Activated naive CD4-positive, alpha-beta T cell treated with anti-CD3 and anti-CD28 coated beads, Interleukin-2, amount 50 U/mL, for 24 hours (primary cell): ENCODE data around the gene ASCC3.
"Not testable (repeated sequence)": the region's sequence is repeated elsewhere in the genome, so short reads cannot be mapped to it uniquely, and the experiment has no call there.

Experiments
- H3K27ac Mint-ChIP-seq: one replicate; pipeline ENCODE4 v1.8.0; 2021; ENCODE audit warnings: mild to moderate bottlenecking, mixed read lengths
- H3K27me3 Mint-ChIP-seq: one replicate; pipeline ENCODE4 v1.8.0; 2021; ENCODE audit warnings: mixed read lengths
- H3K36me3 Mint-ChIP-seq: one replicate; pipeline ENCODE4 v1.8.0; 2021; ENCODE audit warnings: mixed read lengths
- H3K4me1 Mint-ChIP-seq: one replicate; pipeline ENCODE4 v1.8.0; 2021; ENCODE audit warnings: mixed read lengths
- H3K4me3 Mint-ChIP-seq: one replicate; pipeline ENCODE4 v1.8.0; 2021; ENCODE audit warnings: mild to moderate bottlenecking, mixed read lengths
- H3K9me3 Mint-ChIP-seq: one replicate; pipeline ENCODE4 v1.8.0; 2021; ENCODE audit warnings: mixed read lengths

The ASCC3 gene

DNA sequence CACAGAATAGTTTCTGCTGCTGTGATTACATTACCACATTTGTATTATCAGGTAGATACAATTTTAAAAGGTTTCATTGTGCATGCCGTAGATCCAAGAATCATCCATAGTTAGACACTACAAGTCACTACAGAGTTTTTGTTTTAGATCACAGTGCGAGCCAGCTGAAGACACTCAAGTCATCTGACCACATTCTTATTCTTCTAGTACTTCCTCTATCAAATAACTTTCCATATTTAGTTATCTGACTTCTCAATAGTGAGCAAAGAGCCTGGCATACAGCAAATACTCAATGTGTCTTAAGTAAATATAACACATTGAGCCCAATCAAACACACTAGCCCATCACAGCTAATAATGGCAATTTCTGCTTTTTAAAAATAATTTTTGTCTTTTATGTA lies 195.4 kb downstream of the ASCC3 start:
- H3K27me3 Mint-ChIP-seq: no peaks in the 10 kb centered on the region
- peaks cover 7% of the 10 kb centered on the region for H3K36me3 Mint-ChIP-seq
- H3K4me1 Mint-ChIP-seq: no peaks in the 10 kb centered on the region
- H3K4me3 Mint-ChIP-seq: no peak overlapping the region
- H3K27ac Mint-ChIP-seq: no peak overlapping the region
- H3K9me3 Mint-ChIP-seq: no peaks in the 10 kb centered on the region

DNA sequence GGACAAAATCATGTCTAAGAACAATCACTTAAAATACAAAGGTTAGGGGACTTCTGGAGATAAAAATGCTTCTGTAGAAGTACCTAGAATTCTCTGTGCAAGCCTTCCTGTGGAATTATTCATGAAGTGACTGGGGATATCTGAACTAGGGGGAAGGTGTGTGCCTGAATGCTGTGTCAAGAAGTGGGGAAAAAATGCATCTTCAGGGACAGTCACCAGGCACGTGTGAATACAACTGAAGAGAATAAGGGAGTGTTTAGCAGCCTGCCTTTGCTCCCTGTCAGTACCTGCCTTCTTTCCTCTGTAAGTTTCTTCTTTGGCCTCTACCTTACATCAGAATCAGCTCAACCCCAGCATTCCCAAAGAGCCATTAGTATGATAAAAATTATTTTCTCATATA lies 201.0 kb downstream of the ASCC3 start:
- Mint-ChIP-seq H3K9me3 (no peaks in the 10 kb centered on the region), H3K4me1 (no peaks in the 10 kb centered on the region), H3K27ac (no peak overlapping the region), H3K4me3 (no peak overlapping the region), H3K36me3 (peaks cover under 1% of the 10 kb centered on the region), H3K27me3 (no peaks in the 10 kb centered on the region)

DNA sequence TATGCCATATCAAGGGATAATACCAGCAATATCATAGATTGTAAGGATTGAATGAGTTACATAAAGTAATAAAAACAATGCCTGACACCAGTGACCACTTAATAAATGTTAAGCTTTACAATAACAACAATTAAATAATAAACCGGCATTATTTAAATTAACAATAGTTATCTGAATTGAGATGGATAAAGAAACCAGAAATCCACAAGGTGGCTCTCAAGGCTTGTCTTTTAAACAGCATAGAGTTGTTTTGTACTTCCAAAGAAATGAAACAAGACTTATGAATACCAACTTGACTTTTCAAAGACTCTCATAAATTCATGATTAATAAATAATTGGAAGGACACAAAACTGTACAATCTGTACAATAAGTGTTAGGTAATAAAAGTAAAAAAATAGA lies 203.1 kb downstream of the ASCC3 start:
- H3K4me1 Mint-ChIP-seq: no peaks in the 10 kb centered on the region
- H3K4me3 Mint-ChIP-seq: no peak overlapping the region
- H3K9me3 Mint-ChIP-seq: no peaks in the 10 kb centered on the region
- H3K27ac Mint-ChIP-seq: no peak overlapping the region
- no peaks in the 10 kb centered on the region for H3K27me3 Mint-ChIP-seq
- no peaks in the 10 kb centered on the region for H3K36me3 Mint-ChIP-seq

DNA sequence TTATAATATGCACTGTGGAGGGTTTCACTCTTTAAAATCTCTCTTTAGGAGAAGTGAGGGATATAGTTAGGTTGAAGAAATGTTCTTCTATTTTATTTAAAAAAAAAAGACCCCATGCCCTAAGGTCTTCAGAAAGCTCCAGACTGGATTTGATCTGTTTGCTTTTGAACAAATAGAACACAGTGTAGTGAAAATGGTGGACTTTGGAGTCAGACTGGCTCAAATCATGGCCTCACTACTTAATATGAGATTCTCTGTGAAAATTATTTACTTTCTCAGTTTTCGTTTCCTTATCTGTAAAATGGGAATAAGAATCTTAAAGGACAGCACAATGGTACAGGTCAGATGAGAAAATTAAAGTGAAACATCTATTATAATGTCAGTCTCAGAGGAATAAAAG lies 203.9 kb downstream of the ASCC3 start:
- Mint-ChIP-seq H3K4me1 (no peaks in the 10 kb centered on the region), H3K36me3 (peaks cover 1% of the 10 kb centered on the region), H3K9me3 (no peaks in the 10 kb centered on the region), H3K27me3 (no peaks in the 10 kb centered on the region), H3K27ac (no peak overlapping the region), H3K4me3 (no peak overlapping the region)

DNA sequence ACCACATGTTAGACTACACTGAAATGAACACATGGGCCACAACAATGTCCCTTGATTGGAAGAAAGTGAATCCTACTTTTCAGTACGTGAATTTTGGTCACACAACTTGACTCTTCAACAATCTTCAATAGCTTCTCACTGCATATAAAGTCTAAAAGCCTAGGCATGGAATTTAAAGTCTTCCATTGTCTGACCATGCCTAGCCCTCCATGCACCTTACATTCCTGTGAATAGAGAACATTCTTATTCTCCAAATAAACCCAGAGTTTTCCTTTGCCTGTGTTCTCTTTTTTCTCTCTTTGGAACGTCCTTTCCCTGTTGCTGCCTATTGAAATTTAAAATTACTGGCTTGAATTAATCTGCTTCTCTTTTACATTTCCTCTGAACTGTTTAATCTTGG lies 207.5 kb downstream of the ASCC3 start:
- H3K27ac Mint-ChIP-seq: no peak overlapping the region
- peaks cover 12% of the 10 kb centered on the region for H3K36me3 Mint-ChIP-seq
- H3K4me1 Mint-ChIP-seq: no peaks in the 10 kb centered on the region
- H3K27me3 Mint-ChIP-seq: no peaks in the 10 kb centered on the region
- no peak overlapping the region for H3K4me3 Mint-ChIP-seq
- H3K9me3 Mint-ChIP-seq: no peaks in the 10 kb centered on the region

DNA sequence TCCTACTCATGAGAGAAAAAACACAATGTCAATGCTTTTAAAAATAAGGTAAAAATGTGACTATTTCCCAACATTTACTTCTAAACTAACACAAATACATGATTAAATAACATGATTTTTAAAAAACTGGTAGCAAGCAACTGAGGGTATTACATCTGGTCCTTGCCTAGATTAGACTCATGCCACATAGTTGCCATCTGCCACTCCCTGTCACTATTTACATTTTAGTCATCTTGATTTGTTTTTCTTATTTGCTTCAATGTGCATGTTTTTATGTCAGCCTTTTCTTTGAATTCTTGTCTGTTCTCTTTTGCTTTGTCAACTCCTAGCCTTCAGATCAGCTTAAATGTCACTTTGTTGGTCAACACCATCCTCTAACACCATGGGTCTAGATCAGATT lies 209.4 kb downstream of the ASCC3 start:
- Mint-ChIP-seq H3K9me3 (no peaks in the 10 kb centered on the region), H3K27ac (no peak overlapping the region), H3K4me1 (no peaks in the 10 kb centered on the region), H3K4me3 (no peak overlapping the region), H3K36me3 (peaks cover 12% of the 10 kb centered on the region), H3K27me3 (no peaks in the 10 kb centered on the region)

DNA sequence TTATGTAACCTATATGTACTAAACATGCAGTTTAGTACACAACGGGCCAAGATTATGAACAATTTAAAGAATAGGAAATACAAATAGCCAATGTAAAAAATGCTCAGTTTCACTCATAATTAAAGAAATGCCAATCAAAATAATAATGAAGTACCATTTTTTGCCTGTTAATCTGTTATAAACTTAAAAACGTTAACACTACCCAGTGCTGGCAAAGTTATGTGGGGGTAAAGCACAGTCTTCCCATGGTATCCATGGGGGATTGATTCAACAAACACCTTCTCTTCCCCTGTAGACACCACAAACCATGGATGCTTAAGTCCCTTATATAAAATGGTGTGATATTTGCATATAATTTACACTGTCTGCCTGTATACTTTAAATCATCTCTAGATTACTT lies 211.1 kb downstream of the ASCC3 start:
- peaks cover 12% of the 10 kb centered on the region for H3K36me3 Mint-ChIP-seq
- H3K9me3 Mint-ChIP-seq: no peaks in the 10 kb centered on the region
- no peak overlapping the region for H3K4me3 Mint-ChIP-seq
- H3K27ac Mint-ChIP-seq: no peak overlapping the region
- H3K27me3 Mint-ChIP-seq: no peaks in the 10 kb centered on the region
- H3K4me1 Mint-ChIP-seq: peaks cover 4% of the 10 kb centered on the region

DNA sequence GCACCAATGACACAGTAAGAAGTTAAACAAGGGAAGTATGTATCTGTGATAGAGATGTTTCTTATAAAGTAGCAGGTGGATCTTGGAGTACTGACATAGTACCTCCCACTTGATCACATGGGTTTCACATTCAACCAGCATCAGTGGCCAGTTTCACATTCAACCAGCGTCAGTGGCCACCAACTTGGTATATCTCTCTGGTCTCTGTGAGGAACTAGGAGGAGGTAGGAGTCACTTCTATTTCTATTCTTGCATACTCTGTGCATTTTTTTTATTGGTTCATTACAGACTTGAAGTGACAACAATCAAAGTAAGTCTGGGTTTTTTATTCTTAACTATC lies 216.1 kb downstream of the ASCC3 start:
- H3K4me1 Mint-ChIP-seq: peaks cover 13% of the 10 kb centered on the region
- H3K9me3 Mint-ChIP-seq: no peaks in the 10 kb centered on the region
- no peak overlapping the region for H3K4me3 Mint-ChIP-seq
- no peaks in the 10 kb centered on the region for H3K36me3 Mint-ChIP-seq
- no peaks in the 10 kb centered on the region for H3K27me3 Mint-ChIP-seq
- no peak overlapping the region for H3K27ac Mint-ChIP-seq

DNA sequence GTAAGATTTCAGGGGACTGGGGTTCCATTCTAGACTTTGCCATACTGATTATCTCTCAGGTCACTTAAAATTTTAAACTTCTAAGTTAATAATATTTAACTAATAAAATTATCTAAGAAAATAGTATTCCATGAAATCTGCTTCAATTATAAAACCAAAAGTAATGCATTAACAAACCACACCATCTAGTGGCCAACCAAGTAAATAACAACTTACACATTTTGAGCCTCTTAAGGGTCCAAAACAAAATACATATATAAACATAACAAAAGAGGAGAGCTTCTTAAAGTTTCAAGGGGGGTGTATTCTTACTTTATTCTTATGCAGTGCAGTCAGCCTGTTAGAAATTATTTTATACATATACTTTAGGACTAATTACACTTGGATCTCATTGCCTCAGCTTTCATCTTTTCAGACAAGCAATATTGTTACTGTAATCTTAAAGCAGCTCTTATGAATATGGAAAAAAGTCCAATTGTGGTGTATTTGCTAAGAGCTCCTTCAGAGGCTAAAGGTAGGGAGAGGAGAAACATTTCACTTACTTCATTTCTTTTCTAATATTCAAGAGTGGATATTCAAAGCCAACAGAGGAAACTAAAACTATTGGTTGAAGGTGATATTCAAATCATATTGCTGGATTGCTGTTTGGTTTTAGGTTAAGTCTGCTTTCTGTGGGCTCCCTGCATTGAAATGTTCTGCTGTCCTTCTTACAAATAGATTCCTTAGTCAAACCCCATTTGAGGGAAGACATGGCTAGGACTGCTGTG lies 216.7 kb downstream of the ASCC3 start:
- Mint-ChIP-seq H3K4me3 (no peak overlapping the region), H3K27me3 (no peaks in the 10 kb centered on the region), H3K27ac (no peak overlapping the region), H3K4me1 (peaks cover 13% of the 10 kb centered on the region), H3K9me3 (no peaks in the 10 kb centered on the region), H3K36me3 (no peaks in the 10 kb centered on the region)

DNA sequence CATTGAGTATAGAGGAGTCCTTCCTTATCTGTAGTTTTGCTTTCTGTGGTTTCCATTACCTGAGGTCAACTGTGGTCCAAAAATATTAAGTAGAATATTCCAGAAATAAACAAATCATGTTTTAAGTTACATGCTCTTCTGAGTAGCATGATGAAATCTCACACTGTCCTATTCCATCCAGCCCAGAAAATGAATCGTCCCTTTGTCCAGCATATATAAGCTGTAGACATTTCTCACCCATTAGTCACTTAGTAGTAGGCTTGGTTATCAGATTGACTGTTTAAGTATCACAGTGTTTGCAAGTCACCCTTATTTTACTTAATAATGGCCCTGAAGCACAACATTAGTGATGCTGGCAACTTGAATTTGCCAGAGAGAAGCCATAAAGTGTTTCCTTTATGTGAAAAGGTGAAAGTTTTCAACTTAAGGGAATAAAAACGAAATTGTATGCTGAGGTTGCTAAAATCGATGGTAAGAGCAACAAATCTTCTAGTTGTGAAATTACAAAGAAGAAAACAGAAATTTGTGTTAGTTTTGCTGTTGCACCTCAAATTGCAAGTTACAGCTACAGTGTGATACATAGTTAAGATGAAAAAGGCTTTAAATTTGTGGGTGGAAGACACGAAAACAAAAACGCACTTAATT lies 217.8 kb downstream of the ASCC3 start:
- Mint-ChIP-seq H3K27ac (no peak overlapping the region), H3K27me3 (no peaks in the 10 kb centered on the region), H3K4me3 (no peak overlapping the region)

DNA sequence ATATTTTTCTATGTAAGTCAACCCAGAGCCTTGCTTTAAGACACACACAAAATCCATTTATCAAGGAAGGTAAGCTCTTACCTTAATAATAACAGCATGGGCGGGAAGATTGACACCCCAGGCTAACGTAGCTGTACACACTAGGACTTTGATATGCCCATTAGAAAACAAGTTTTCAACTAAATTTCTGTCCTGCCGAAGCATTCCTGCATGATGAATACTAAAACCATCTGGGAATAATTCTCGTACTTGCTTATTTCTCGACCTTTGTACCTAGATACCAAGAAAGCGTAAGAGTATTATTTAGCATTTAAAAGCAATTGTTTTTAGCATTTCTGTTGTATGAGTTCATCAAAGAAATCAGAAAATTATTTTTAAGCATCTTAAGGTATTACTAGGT lies 218.9 kb downstream of the ASCC3 start:
- no peak overlapping the region for H3K4me3 Mint-ChIP-seq
- no peaks in the 10 kb centered on the region for H3K36me3 Mint-ChIP-seq
- H3K9me3 Mint-ChIP-seq: no peaks in the 10 kb centered on the region
- H3K4me1 Mint-ChIP-seq: peaks cover 13% of the 10 kb centered on the region
- H3K27ac Mint-ChIP-seq: no peak overlapping the region
- no peaks in the 10 kb centered on the region for H3K27me3 Mint-ChIP-seq

More for the DNA sequence above, 217.8 kb downstream of the ASCC3 start:
- Mint-ChIP-seq H3K36me3 (no peaks in the 10 kb centered on the region), H3K9me3 (no peaks in the 10 kb centered on the region), H3K4me1 (peaks cover 13% of the 10 kb centered on the region)

DNA sequence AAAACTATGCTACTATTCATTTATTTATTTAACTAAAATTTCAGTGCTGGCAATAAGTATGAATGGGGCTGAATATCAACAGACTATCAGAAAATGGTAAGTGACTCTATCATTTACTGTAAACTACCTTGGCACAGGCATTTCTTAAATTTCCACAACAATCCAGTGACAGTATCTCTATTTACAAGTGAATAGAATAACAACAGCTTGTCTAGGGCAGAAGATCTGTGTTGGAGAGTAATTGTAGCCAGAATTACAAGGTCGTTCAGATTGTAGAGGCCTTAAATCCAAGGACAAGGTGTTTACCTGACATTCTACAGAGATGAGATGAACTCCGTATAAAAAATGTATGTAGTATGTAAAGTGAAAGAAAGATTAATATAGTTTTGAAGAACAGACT lies 222.6 kb downstream of the ASCC3 start:
- Mint-ChIP-seq H3K27ac (no peak overlapping the region), H3K27me3 (no peaks in the 10 kb centered on the region), H3K36me3 (no peaks in the 10 kb centered on the region), H3K9me3 (no peaks in the 10 kb centered on the region), H3K4me1 (no peaks in the 10 kb centered on the region), H3K4me3 (no peak overlapping the region)

DNA sequence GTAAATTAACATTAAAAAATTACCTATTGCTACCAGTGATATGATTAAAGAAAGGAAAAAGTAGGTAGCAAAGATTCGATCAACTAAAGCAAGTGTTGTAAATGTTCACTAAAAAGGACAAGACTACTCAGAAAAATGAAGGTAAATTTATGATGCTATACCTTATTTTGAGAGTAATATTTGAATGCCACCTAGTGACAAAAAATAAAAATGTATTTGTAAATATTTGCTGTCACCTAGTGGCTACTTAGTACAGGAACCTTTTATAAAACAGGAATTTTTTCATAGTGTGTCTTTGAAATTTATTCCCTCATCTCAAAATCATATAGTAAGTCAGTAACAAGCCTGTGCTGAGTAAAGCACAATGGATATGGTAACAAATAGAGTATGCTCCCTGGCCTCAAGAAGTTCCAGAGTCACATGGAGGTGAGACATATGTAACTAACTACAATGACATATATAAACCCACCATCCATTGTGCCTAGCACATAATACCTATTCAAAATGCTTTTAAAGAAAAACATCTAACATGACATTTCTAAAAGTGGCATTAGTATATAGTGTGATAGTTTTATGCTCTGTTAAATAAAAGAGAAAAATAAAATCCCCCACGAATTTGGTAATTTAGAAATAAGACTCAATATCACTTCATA lies 223.3 kb downstream of the ASCC3 start:
- Mint-ChIP-seq H3K4me3 (no peak overlapping the region), H3K4me1 (no peaks in the 10 kb centered on the region), H3K27ac (no peak overlapping the region), H3K27me3 (no peaks in the 10 kb centered on the region), H3K9me3 (no peaks in the 10 kb centered on the region), H3K36me3 (no peaks in the 10 kb centered on the region)

DNA sequence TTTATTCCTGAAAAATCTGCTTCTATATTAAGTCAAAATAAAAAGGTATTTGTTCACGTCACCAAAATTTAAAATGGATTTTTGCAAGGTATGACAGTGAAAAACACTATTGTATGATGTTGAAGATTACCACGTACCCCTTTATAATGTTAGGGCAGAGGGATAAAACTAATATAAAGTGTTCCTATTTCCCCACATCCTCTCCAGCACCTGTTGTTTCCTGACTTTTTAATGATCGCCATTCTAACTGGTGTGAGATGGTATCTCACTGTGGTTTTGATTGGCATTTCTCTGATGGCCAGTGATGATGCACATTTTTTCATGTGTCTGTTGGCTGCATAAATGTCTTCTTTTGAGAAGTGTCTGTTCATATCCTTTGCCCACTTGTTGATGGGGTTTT lies 240.0 kb downstream of the ASCC3 start:
- H3K4me1 Mint-ChIP-seq, H3K4me3 Mint-ChIP-seq: not testable (repeated sequence)
- H3K36me3 Mint-ChIP-seq: peaks cover 40% of the 10 kb centered on the region

DNA sequence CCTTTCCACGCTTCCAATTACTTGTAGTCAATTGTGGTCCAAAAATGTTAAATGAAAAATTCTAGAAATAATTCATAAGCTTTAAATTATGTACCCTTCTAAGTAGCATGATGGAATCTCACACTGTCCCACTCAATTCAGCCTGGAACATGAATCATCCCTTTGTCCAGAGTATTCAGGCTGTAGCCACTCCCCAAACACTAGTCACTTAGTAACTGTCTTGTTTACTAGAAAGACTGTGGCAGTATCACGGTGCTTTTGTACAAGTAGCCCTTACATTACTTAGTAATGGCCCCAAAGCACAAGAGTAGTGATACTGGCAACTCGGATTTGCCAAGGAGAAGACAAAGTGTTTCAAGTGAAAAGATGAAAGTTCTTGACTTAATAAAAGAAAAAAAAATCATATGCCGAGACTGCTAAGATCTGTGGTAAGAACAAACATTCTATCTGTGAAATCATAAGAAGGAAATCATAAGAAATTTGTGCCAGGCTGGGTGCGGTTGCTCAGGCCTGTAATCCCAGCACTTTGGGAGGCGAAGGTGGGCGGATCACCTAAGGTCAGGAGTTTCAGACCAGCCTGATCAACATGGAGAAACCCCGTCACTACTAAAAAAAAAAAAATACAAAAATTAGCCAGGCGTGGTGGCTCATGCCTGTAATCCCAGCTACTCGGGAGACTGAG lies 247.9 kb downstream of the ASCC3 start:
- peaks cover under 1% of the 10 kb centered on the region for H3K9me3 Mint-ChIP-seq
- no peak overlapping the region for H3K4me3 Mint-ChIP-seq
- no peak overlapping the region for H3K27ac Mint-ChIP-seq
- no peaks in the 10 kb centered on the region for H3K27me3 Mint-ChIP-seq
- H3K4me1 Mint-ChIP-seq: no peaks in the 10 kb centered on the region
- peaks cover 31% of the 10 kb centered on the region for H3K36me3 Mint-ChIP-seq

More for the DNA sequence above, 240.0 kb downstream of the ASCC3 start:
- H3K27me3 Mint-ChIP-seq, H3K27ac Mint-ChIP-seq, H3K9me3 Mint-ChIP-seq: not testable (repeated sequence)

DNA sequence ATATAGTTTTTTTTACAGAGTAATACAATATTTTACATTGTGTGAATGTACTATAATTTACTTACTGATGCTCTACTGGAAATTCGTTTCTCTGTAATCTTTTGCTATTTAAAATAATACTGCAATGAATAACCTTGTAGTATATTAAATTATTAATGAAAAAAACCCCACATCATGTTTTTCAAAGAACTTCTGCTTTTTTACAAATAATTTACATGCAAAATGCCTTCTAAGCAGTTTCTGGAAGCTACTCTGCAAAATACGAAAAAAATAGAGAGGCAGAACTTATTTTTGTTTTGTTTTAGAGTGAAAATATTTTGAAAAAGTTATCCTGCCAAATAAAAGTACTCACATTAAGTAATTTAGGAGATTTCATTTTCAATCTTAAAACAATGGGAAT lies 250.6 kb downstream of the ASCC3 start:
- Mint-ChIP-seq H3K27me3 (no peaks in the 10 kb centered on the region), H3K36me3 (peaks cover 24% of the 10 kb centered on the region), H3K27ac (no peak overlapping the region), H3K4me3 (no peak overlapping the region), H3K9me3 (no peaks in the 10 kb centered on the region), H3K4me1 (no peaks in the 10 kb centered on the region)
